WTC11 (cell line): Measurements from ENCODE around the gene PRR5L. TPM values are rescaled to one million over a fixed set of nuclear protein-coding genes. Genes with fewer than 3 reads are reported as not detected.

ENCODE experiments used
- ATAC-seq: fragments of 200-7000 bp; cut with Tn5 transposase; 2 replicates; pipeline ENCODE4 v1.10.0; 2021; ENCODE audit warnings: mild to moderate bottlenecking, moderate library complexity
- CTCF ChIA-PET: fragments of 300-600 bp; sonication (Branson Sonifier 250); formaldehyde crosslinking; loops from one replicate; lab custom pipeline; 2021; ENCODE audit warnings: antibody characterized with exemption; lab: Charles Lee
- POLR2A ChIA-PET: fragments of 350-600 bp; sonication (Branson Sonifier 250); formaldehyde crosslinking; loops from one replicate; lab custom pipeline; 2021; ENCODE audit warnings: antibody characterized with exemption; lab: Charles Lee
- DNase-seq: peaks from one replicate; pipeline ENCODE4 v3.0.0; 2021; ENCODE audit warnings: low spot score
- H3K27ac Mint-ChIP-seq: 2 replicates; pipeline ENCODE4 v1.8.0; 2021; ENCODE audit warnings: mixed read lengths
- H3K27me3 Mint-ChIP-seq: 2 replicates; pipeline ENCODE4 v1.8.0; 2021; ENCODE audit warnings: low read depth, mild to moderate bottlenecking, moderate library complexity, mixed read lengths
- H3K36me3 Mint-ChIP-seq: 2 replicates; pipeline ENCODE4 v1.8.0; 2021; ENCODE audit warnings: mixed read lengths
- H3K4me1 Mint-ChIP-seq: 2 replicates; pipeline ENCODE4 v1.8.0; 2022; ENCODE audit warnings: mixed read lengths
- H3K4me3 Mint-ChIP-seq: 2 replicates; pipeline ENCODE4 v1.8.0; 2021; ENCODE audit warnings: mild to moderate bottlenecking, moderate library complexity, mixed read lengths
- H3K9me3 Mint-ChIP-seq: 2 replicates; pipeline ENCODE4 v1.8.0; 2021; ENCODE audit warnings: mixed read lengths
- ATF1 ChIP-seq: sonication (generic); formaldehyde crosslinking; IDR thresholded peaks from 2 replicates; pipeline ENCODE4 v1.8.1; 2023; ENCODE audit warnings: mild to moderate bottlenecking, moderate library complexity, missing genetic modification reagents
- CREM ChIP-seq: sonication (generic); formaldehyde crosslinking; IDR thresholded peaks from 2 replicates; pipeline ENCODE4 v1.8.1; 2022; ENCODE audit warnings: mild to moderate bottlenecking, missing genetic modification reagents, moderate library complexity
- EMX1 ChIP-seq: fragments of 250-450 bp; sonication (Bioruptor Pico); IDR thresholded peaks from 2 replicates; pipeline ENCODE4 v1.8.0; 2021; ENCODE audit warnings: mild to moderate bottlenecking
- ETV6 ChIP-seq: sonication (generic); formaldehyde crosslinking; IDR thresholded peaks from 2 replicates; pipeline ENCODE4 v1.8.1; 2022; ENCODE audit warnings: mild to moderate bottlenecking, missing genetic modification reagents
- GABPB1 ChIP-seq: sonication (generic); formaldehyde crosslinking; IDR thresholded peaks from 2 replicates; pipeline ENCODE4 v1.8.1; 2023; ENCODE audit warnings: mild to moderate bottlenecking, missing genetic modification reagents
- HMGA2 ChIP-seq: fragments of 250-450 bp; sonication (Bioruptor Pico); IDR thresholded peaks from 2 replicates; pipeline ENCODE4 v1.4.0; 2021; ENCODE audit warnings: mild to moderate bottlenecking, moderate library complexity
- MLX ChIP-seq: sonication (generic); formaldehyde crosslinking; IDR thresholded peaks from 2 replicates; pipeline ENCODE4 v1.8.1; 2023; ENCODE audit warnings: mild to moderate bottlenecking, missing genetic modification reagents, moderate library complexity
- NR3C1 ChIP-seq: sonication (generic); formaldehyde crosslinking; conservative IDR thresholded peaks from 2 replicates; pipeline ENCODE4 v1.8.1; 2023; ENCODE audit warnings: low read depth, mild to moderate bottlenecking, missing genetic modification reagents
- PRRX2 ChIP-seq: fragments of 250-450 bp; sonication (Bioruptor Pico); IDR thresholded peaks from 2 replicates; pipeline ENCODE4 v1.8.0; 2021; ENCODE audit warnings: mild to moderate bottlenecking
- RELA ChIP-seq: sonication (generic); formaldehyde crosslinking; IDR thresholded peaks from 2 replicates; pipeline ENCODE4 v1.8.1; 2022; ENCODE audit warnings: missing genetic modification reagents, mild to moderate bottlenecking, borderline replicate concordance
- SMAD4 ChIP-seq: sonication (generic); formaldehyde crosslinking; IDR thresholded peaks from 2 replicates; pipeline ENCODE4 v1.8.0; 2022; ENCODE audit warnings: mild to moderate bottlenecking, missing genetic modification reagents
- SP1 ChIP-seq: sonication (generic); formaldehyde crosslinking; conservative IDR thresholded peaks from 2 replicates; pipeline ENCODE4 v1.8.1; 2022; ENCODE audit warnings: missing genetic modification reagents
- ZBTB21 ChIP-seq: sonication (generic); formaldehyde crosslinking; IDR thresholded peaks from 2 replicates; pipeline ENCODE4 v1.8.1; 2023; ENCODE audit warnings: mild to moderate bottlenecking, missing genetic modification reagents, borderline replicate concordance
- ZNF232 ChIP-seq: sonication (generic); formaldehyde crosslinking; IDR thresholded peaks from 2 replicates; pipeline ENCODE4 v1.8.0; 2022; ENCODE audit warnings: mild to moderate bottlenecking, missing genetic modification reagents
- ZNF416 ChIP-seq: fragments of 250-450 bp; sonication (Bioruptor Pico); IDR thresholded peaks from 2 replicates; pipeline ENCODE4 v1.9.0; 2021; ENCODE audit warnings: mild to moderate bottlenecking, inconsistent platforms
- ZNF671 ChIP-seq: fragments of 250-450 bp; sonication (Bioruptor Pico); IDR thresholded peaks from 2 replicates; pipeline ENCODE4 v1.8.0; 2021; ENCODE audit warnings: mild to moderate bottlenecking
- total RNA-seq: library from RNA; stranded (reverse); gene quantifications from 3 replicates; pipeline ENCODE4 v1.2.3, GENCODE V29; 2021
- TF ChIP-seq, protein P1 (sequence below): fragments of 250-450 bp; sonication (Bioruptor Pico); IDR thresholded peaks from 2 replicates; pipeline ENCODE4 v1.9.0; 2021; ENCODE audit warnings: mild to moderate bottlenecking
- TF ChIP-seq, protein P2 (sequence below): fragments of 250-450 bp; sonication (Bioruptor Pico); IDR thresholded peaks from 2 replicates; pipeline ENCODE4 v1.9.0; 2021; ENCODE audit warnings: mild to moderate bottlenecking, borderline replicate concordance
- TF ChIP-seq, protein P3 (sequence below): sonication (generic); formaldehyde crosslinking; IDR thresholded peaks from 2 replicates; pipeline ENCODE4 v1.8.1; 2022; ENCODE audit warnings: missing genetic modification reagents, borderline replicate concordance
- TF ChIP-seq, protein P4 (sequence below): sonication (generic); formaldehyde crosslinking; IDR thresholded peaks from 2 replicates; pipeline ENCODE4 v1.8.1; 2023; ENCODE audit warnings: mild to moderate bottlenecking, missing genetic modification reagents

PRR5L gene
- total RNA-seq, 1 experiment from 2014 or later, result 3.9 TPM

DNA sequence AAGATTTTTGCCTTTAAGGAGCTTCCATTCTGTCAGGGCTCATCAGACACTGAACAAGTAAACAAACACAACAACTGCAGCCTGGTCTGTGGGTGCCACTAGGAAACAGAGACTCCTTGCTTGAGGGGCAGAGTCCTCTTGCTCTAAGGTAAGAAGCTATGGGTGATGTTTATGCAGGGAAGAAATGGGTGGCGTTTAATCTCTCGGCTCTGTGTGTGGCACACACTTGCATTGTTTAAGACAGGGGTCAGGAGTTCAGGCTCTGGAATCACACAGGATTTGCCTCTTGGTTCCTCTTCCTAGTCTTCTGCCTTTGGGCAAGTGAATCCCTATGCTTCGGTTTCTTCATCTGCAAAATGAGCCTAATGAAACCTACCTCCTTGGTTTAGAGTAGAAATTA is 90.3 kb downstream of the PRR5L start:
- ChIA-PET CTCF (no interaction called here), POLR2A (no interaction called here)
- ATAC-seq, result no peak
- 0 out of 2 replicates have a peak, but pooled peaks cover 2% of the 10 kb centered on the region for H3K4me1 Mint-ChIP-seq
- H3K9me3 Mint-ChIP-seq, result no peaks in the 10 kb centered on the region
- TF ChIP-seq ETV6 (no peak), MLX (no peak), RELA (CRISPR knock-in tag) (no peak), PRRX2 (CRISPR knock-in tag) (no peak), ZBTB21 (CRISPR knock-in tag) (no peak), ZNF671 (no peak)
- TF ChIP-seq, protein P1, sequence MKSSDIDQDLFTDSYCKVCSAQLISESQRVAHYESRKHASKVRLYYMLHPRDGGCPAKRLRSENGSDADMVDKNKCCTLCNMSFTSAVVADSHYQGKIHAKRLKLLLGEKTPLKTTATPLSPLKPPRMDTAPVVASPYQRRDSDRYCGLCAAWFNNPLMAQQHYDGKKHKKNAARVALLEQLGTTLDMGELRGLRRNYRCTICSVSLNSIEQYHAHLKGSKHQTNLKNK (CRISPR knock-in tag), result no peak
- TF ChIP-seq, protein P2, sequence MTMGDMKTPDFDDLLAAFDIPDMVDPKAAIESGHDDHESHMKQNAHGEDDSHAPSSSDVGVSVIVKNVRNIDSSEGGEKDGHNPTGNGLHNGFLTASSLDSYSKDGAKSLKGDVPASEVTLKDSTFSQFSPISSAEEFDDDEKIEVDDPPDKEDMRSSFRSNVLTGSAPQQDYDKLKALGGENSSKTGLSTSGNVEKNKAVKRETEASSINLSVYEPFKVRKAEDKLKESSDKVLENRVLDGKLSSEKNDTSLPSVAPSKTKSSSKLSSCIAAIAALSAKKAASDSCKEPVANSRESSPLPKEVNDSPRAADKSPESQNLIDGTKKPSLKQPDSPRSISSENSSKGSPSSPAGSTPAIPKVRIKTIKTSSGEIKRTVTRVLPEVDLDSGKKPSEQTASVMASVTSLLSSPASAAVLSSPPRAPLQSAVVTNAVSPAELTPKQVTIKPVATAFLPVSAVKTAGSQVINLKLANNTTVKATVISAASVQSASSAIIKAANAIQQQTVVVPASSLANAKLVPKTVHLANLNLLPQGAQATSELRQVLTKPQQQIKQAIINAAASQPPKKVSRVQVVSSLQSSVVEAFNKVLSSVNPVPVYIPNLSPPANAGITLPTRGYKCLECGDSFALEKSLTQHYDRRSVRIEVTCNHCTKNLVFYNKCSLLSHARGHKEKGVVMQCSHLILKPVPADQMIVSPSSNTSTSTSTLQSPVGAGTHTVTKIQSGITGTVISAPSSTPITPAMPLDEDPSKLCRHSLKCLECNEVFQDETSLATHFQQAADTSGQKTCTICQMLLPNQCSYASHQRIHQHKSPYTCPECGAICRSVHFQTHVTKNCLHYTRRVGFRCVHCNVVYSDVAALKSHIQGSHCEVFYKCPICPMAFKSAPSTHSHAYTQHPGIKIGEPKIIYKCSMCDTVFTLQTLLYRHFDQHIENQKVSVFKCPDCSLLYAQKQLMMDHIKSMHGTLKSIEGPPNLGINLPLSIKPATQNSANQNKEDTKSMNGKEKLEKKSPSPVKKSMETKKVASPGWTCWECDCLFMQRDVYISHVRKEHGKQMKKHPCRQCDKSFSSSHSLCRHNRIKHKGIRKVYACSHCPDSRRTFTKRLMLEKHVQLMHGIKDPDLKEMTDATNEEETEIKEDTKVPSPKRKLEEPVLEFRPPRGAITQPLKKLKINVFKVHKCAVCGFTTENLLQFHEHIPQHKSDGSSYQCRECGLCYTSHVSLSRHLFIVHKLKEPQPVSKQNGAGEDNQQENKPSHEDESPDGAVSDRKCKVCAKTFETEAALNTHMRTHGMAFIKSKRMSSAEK (CRISPR knock-in tag), result no peak
- H3K27me3 Mint-ChIP-seq, result no peaks in the 10 kb centered on the region; the same call in 1 of the 2 replicates
- no peak for DNase-seq
- H3K27ac Mint-ChIP-seq, result no peak overlapping the region
- no peak overlapping the region for H3K4me3 Mint-ChIP-seq
- H3K36me3 Mint-ChIP-seq, result no peaks in the 10 kb centered on the region

DNA sequence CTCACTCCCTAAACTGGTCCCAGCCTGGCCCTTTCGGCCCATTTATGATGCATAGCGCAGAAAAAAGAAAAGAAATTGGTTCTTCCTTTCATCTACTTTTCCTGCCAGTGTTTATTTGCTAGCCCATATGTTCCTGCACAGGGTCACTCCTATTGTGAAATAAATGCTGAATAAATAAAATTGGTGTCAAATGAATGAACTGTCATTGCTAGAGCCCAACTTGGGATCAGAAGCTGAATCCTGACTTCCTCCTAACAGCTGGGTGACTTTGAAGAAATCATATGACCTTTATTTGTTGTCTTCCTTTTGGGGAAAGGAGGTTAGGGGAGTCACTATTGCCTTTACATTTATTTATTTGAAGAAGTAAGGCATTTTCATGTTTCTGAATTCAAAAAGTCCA is 92.0 kb downstream of the PRR5L start:
- Mint-ChIP-seq H3K4me3 (no peak overlapping the region), H3K4me1 (0 out of 2 replicates have a peak, but pooled peaks cover 2% of the 10 kb centered on the region), H3K27me3 (no peaks in the 10 kb centered on the region; the same call in 1 of the 2 replicates), H3K36me3 (no peaks in the 10 kb centered on the region), H3K9me3 (no peaks in the 10 kb centered on the region), H3K27ac (no peak overlapping the region)
- CTCF ChIA-PET, result no interaction called here
- POLR2A ChIA-PET, result no interaction called here
- DNase-seq, result no peak
- no peak for ATAC-seq
- TF ChIP-seq CREM (CRISPR knock-in tag) (no peak), SP1 (no peak), SMAD4 (CRISPR knock-in tag) (no peak), ZNF671 (no peak), HMGA2 (CRISPR knock-in tag) (no peak), GABPB1 (CRISPR knock-in tag) (no peak), ZNF416 (CRISPR knock-in tag) (no peak), ZNF232 (CRISPR knock-in tag) (no peak), ATF1 (CRISPR knock-in tag) (no peak), NR3C1 (CRISPR knock-in tag) (no peak), EMX1 (no peak), MLX (no peak)
- TF ChIP-seq, protein P2 (CRISPR knock-in tag), result no peak
- TF ChIP-seq, protein P3, sequence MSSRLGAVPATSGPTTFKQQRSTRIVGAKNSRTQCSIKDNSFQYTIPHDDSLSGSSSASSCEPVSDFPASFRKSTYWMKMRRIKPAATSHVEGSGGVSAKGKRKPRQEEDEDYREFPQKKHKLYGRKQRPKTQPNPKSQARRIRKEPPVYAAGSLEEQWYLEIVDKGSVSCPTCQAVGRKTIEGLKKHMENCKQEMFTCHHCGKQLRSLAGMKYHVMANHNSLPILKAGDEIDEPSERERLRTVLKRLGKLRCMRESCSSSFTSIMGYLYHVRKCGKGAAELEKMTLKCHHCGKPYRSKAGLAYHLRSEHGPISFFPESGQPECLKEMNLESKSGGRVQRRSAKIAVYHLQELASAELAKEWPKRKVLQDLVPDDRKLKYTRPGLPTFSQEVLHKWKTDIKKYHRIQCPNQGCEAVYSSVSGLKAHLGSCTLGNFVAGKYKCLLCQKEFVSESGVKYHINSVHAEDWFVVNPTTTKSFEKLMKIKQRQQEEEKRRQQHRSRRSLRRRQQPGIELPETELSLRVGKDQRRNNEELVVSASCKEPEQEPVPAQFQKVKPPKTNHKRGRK (CRISPR knock-in tag), result no peak
- TF ChIP-seq, protein P4, sequence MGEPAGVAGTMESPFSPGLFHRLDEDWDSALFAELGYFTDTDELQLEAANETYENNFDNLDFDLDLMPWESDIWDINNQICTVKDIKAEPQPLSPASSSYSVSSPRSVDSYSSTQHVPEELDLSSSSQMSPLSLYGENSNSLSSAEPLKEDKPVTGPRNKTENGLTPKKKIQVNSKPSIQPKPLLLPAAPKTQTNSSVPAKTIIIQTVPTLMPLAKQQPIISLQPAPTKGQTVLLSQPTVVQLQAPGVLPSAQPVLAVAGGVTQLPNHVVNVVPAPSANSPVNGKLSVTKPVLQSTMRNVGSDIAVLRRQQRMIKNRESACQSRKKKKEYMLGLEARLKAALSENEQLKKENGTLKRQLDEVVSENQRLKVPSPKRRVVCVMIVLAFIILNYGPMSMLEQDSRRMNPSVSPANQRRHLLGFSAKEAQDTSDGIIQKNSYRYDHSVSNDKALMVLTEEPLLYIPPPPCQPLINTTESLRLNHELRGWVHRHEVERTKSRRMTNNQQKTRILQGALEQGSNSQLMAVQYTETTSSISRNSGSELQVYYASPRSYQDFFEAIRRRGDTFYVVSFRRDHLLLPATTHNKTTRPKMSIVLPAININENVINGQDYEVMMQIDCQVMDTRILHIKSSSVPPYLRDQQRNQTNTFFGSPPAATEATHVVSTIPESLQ (CRISPR knock-in tag), result no peak
